Mucosa of descending colon (tissue), 3 donors: Measurements from ENCODE around the gene DRAXIN. TPM values are rescaled to one million over a fixed set of nuclear protein-coding genes. Genes with fewer than 3 reads are reported as not detected.

Experiments
- ATAC-seq: fragments of 200-7000 bp; cut with Tn5 transposase; one replicate; pipeline ENCODE4 v1.9.1; 2020; ENCODE audit warnings: mild to moderate bottlenecking, moderate library complexity
- DNase-seq, 3 donors: peaks; one replicate each; pipeline ENCODE4 v3.0.0-alpha.2; 2020
- H3K36me3 ChIP-seq: fragments of 200-600 bp; one replicate; pipeline ENCODE4 v1.8.0; 2021; ENCODE audit warnings: low read depth, mild to moderate bottlenecking
- H3K4me1 ChIP-seq: fragments of 200-600 bp; one replicate; pipeline ENCODE4 v1.8.0; 2021; ENCODE audit warnings: low read depth, mild to moderate bottlenecking
- H3K4me3 ChIP-seq: fragments of 200-600 bp; one replicate; pipeline ENCODE4 v1.8.0; 2021; ENCODE audit warnings: mild to moderate bottlenecking
- H3K9me3 ChIP-seq: fragments of 200-600 bp; one replicate; pipeline ENCODE4 v1.8.0; 2021; ENCODE audit warnings: mild to moderate bottlenecking
- CTCF ChIP-seq: fragments of 200-600 bp; IDR thresholded peaks from one replicate; pipeline ENCODE4 v1.8.0; 2022; ENCODE audit warnings: antibody characterized with exemption, mild to moderate bottlenecking
- intact Hi-C, 2 donors: fragments of 100-400 bp; cut with DNase I in 1 of 2; cut with micrococcal nuclease in 1 of 2; formaldehyde crosslinking; loops; one replicate each; pipeline versions ENCODE4 v1.11.0 to v1.11.1; 2022; cut with DNase I, micrococcal nuclease
- total RNA-seq, 3 donors: library from RNA; stranded (reverse); fragmentation: NEBNext Ultra II Directional in 2 of 3; extraction: Animal tissue kit (Norgen Biotek cat#: 25700) in 2 of 3; gene quantifications; one replicate each; pipeline versions ENCODE4 v1.2.1 to v1.2.4, GENCODE V29; 2021 to 2023
- donor health status: DM: no; HTN: no; CAD: no; lungs with moderate emphysema.
- donor health status: DM: no; HTN: no; CAD: no.
- donor health status: DM: no; HTN: yes; CAD: no.

DRAXIN gene
- total RNA-seq, 3 donors from 2014 or later, result 0.10 to 0.19 (median 0.17) TPM

GRCh38 chr1:11729498-11730428, 38.3 kb downstream of the DRAXIN start:
- no peaks in the 10 kb centered on the region for H3K9me3 ChIP-seq
- peaks cover 18% of the 10 kb centered on the region for H3K4me1 ChIP-seq
- peak in 2 of 3 donors; percentile 41 to 58 for DNase-seq
- H3K36me3 ChIP-seq, result no peaks in the 10 kb centered on the region
- no peak for TF ChIP-seq CTCF
- intact Hi-C loops, result loop anchor here in 1 of 2 donors (10.0 kb wide), 1 partner anchor 75 kb away; the partner anchor contains the start of genes FBXO2 and FBXO44
- peak; percentile 14 for ATAC-seq
- H3K4me3 ChIP-seq, result no peak overlapping the region

- TF ChIP-seq CTCF, result no peak
- no peaks in the 10 kb centered on the region for H3K9me3 ChIP-seq
- intact Hi-C loops, result no loop called here
- ATAC-seq (peak; percentile 96), DNase-seq (peak in 1 of 3 donors; percentile 69)
- H3K4me3 ChIP-seq, result no peak overlapping the region
- H3K36me3 ChIP-seq, result no peaks in the 10 kb centered on the region
- H3K4me1 ChIP-seq, result peaks cover 19% of the 10 kb centered on the region
Measured at GRCh38 chr1:11730429-11730891, 39.0 kb downstream of the DRAXIN start.

- no peak for ATAC-seq
- peak; percentile 52 to 76 (median 57) for DNase-seq
- H3K4me3 ChIP-seq, result no peak overlapping the region
- no peaks in the 10 kb centered on the region for H3K9me3 ChIP-seq
- intact Hi-C loops, result no loop called here
- peaks cover 25% of the 10 kb centered on the region for H3K4me1 ChIP-seq
- no peaks in the 10 kb centered on the region for H3K36me3 ChIP-seq
- no peak for TF ChIP-seq CTCF
Measured at GRCh38 chr1:11731691-11732283, 40.3 kb downstream of the DRAXIN start.

GRCh38 chr1:11733306-11733705, 41.8 kb downstream of the DRAXIN start:
- H3K4me1 ChIP-seq, result peaks cover 28% of the 10 kb centered on the region
- H3K9me3 ChIP-seq, result no peaks in the 10 kb centered on the region
- intact Hi-C loops, result no loop called here
- no peak overlapping the region for H3K4me3 ChIP-seq
- H3K36me3 ChIP-seq, result no peaks in the 10 kb centered on the region
- TF ChIP-seq CTCF, result no peak
- ATAC-seq, result no peak
- DNase-seq, result no peak

- H3K36me3 ChIP-seq, result no peaks in the 10 kb centered on the region
- H3K4me3 ChIP-seq, result no peak overlapping the region
- DNase-seq, result no peak
- no peak for TF ChIP-seq CTCF
- intact Hi-C loops, result no loop called here
- ATAC-seq, result no peak
- peaks cover 25% of the 10 kb centered on the region for H3K4me1 ChIP-seq
- no peaks in the 10 kb centered on the region for H3K9me3 ChIP-seq
Measured at GRCh38 chr1:11735531-11735853, 44.0 kb downstream of the DRAXIN start.
